Activated CD4-positive, CD25-positive, alpha-beta regulatory T cell treated with anti-CD3 and anti-CD28 coated beads, Interleukin-2, amount 50 U/mL, for 72 hours (primary cell): ENCODE results near the gene MEGF10.
A peak's percentile ranks its signal among the peaks of the same experiment; 100 is the strongest.
"Not testable (repeated sequence)": the region's sequence is repeated elsewhere in the genome, so short reads cannot be mapped to it uniquely, and the experiment has no call there.

Experiments
- DNase-seq: peaks from one replicate; pipeline ENCODE4 v3.0.0; 2021

The MEGF10 gene

DNA sequence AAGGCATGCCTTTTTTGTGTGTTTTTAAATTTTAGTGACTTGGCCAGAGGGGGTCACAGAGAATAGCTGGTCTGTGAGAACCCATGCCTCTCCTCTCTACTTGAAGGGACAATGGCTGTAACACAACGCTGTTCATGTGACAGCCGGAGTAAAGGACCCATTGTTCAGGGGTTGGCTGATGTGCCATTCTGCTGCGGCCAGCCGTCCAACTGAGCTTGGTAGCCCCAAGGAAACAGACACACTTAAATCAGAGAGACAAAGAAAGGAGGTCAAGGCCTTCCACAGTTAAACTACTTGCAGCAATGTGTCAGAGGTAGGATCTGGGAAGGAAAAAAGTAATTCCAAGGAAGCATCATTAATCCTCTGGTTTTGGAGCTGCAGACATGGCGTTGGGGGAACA is 8.1 kb downstream of the MEGF10 start:
- DNase-seq: no peak

DNA sequence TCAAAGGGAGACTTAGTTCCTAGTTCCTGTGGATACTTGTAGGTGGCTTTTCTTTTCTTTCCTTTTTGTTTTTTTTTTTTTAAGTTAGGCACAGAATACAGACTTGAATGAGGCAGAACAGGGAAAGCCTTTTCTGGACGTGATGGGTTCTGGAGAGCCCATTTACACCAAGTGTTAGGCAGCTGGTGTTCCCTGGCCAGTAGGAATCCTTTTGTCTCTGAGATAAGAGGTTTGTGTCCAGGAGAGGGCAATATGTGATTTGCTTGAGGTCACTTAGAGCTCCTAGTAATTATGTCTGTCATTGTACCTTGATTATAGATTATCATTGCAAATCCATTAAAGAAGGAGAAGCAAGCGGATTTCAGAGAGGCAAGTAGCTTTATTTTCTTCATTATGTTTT is 9.1 kb downstream of the MEGF10 start:
- DNase-seq: no peak

DNA sequence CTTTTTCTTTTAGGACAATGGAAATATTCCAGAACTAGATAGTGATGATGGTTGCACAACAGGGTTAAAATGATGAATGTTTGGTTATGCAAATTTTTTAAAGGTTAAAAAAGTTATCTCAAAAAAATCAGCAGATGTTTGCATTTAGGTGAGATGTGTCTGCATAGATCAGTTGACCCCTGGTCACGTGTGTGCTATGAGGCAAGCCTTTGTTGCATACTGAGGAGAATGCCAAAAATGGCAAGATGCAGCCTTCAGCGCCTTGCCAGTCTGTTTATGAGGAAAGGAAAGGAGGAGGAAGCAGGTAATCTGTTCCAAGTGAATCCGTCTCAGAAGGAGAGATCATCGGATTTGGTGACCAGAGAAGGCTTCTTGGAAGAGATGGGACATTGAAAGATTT is 11.9 kb downstream of the MEGF10 start:
- no peak for DNase-seq

DNA sequence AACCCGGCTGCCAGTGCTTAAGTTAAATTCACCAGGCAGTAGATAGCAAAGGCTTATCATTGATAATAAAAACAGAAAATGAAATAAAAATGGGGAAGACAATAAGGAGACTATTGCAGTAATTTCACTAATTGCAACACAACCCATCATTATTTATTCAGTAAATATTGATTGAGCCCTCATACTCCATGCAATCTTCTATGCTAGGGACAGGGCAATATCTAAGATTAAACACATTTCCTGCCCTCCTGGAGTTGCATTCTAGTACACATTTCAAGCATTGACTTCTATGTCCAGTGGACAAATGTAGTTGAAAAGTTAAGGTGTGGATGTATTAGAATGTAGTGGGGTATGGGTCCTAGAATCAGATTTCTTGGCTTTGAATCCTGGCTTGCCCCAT is 12.8 kb downstream of the MEGF10 start:
- no peak for DNase-seq

DNA sequence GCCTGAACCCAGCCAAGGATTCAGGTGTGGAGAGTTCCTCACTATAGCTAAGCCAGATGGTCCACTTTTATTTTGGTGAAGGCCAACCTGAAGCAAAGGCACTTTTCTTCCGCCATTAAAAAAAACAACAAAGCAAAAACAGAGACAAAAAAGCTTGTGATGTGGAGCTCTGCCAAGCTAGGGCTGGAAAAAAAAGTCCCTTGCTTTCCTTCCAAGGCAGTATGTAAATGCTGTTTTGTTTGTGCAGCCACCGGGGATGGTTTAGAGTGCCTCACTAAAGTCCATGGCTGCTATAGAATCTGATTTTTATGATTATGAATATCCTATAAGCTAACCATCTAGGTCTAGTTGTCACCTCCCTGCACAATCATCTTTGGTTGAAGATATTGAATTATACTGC is 14.9 kb downstream of the MEGF10 start:
- DNase-seq: no peak

DNA sequence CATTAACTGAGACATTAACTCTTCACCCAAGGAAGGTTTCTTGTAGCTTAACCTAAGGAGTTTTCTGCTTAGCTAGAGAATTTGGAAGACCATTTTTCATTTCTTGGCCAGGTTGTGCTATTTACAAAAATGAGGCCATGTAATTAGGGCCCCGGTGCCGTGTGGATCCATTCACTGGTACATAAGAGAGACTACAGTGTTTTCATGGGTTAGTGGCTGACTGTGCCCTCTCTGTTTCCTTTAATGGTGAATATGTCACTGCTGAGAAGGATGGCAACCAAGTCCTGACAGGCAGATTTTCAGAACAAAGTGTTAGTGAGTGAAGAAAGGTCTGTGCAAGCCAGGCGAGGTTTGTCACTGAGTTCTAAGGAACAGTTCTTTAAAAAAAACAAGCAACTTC is 15.4 kb downstream of the MEGF10 start:
- no peak for DNase-seq

DNA sequence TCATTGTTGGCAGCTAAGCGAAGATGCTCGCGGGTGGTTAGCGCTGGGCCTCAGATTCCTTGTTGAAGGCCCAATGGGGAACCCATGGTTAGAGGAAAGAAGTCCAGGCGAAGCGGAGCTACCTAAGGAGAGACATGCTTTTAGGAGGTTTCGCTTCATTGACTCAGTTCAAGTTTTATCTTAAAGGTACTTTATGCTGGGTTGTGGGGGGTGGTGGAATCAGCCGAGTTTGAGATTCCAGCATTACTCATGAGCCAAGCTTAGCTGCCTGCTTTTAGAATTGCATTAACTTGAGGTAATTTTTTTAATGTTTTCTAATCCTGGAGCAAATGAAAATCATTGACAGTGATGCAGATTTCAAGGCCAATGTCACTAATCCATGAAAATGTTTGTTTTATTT is 16.1 kb downstream of the MEGF10 start:
- DNase-seq: no peak

DNA sequence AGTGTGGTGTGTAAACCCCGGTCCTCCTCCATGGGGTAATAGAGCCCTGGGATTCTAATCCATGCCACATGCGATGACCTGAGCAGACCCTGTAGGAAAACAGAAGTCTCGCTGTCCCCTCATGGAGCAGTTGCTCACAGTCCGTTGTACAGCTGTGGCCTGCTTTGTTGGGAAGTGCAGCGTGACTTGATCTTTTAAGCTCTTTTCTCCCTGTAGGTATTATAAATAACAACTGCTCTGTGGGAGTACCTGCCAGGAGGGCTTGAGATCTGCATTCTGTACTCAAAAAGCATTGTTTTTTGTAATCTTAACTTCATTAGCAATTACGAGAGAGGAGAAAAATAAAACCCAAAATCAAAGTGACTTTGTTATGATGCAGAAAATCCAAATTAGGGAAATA is 17.3 kb downstream of the MEGF10 start:
- DNase-seq: no peak

DNA sequence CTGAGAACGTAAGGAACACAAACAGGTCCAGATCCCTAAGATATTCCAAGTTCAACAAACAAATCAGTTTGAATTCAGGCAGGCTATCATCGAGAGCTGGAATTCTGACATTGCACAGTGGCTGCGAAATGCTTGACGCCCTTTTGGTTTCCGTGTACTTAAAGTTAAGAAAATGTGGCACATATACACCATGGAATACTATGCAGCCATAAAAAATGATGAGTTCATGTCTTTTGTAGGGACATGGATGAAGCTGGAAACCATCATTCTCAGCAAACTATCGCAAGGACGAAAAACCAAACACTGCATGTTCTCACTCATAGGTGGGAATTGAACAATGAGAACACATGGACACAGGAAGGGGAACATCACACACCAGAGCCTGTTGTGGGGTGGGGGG is 17.7 kb downstream of the MEGF10 start:
- not testable (repeated sequence) for DNase-seq

DNA sequence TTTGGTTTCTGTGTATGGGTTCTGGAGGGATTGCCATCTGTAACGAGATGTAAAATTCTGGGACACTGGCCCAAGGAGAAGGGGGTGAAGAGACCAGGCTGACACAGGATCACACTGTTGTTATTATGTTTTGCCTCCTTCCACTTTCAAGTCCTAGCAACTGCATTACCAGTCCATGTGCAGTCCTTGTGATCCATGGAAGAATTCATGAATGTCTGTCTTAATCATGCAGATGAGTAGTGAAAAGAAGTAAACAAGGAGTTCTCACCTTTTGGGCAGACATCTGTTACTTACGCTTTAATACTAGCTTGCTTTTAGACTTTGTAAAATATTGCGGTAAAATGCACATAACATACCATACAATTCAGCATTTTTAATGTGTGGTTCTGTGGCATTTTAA is 18.3 kb downstream of the MEGF10 start:
- no peak for DNase-seq

DNA sequence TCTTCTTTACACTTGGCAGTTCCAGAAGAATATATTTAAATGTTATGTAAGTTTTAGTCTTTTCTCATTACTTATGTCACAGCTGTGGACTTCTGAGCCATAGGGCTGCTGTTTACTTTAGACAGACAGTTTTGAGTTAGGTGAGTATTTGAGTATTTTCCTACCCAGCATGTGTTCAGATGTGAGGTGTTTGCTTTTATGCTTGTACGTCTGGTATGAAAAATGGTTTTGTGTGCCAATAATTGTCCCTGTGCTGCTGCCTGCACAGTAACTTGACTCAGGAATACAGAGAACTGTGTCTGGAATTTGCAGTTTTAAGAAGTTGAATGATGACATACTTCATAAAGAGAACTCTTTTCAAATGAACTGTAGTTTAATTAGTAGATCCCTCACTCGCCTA is 20.8 kb downstream of the MEGF10 start:
- DNase-seq: no peak

DNA sequence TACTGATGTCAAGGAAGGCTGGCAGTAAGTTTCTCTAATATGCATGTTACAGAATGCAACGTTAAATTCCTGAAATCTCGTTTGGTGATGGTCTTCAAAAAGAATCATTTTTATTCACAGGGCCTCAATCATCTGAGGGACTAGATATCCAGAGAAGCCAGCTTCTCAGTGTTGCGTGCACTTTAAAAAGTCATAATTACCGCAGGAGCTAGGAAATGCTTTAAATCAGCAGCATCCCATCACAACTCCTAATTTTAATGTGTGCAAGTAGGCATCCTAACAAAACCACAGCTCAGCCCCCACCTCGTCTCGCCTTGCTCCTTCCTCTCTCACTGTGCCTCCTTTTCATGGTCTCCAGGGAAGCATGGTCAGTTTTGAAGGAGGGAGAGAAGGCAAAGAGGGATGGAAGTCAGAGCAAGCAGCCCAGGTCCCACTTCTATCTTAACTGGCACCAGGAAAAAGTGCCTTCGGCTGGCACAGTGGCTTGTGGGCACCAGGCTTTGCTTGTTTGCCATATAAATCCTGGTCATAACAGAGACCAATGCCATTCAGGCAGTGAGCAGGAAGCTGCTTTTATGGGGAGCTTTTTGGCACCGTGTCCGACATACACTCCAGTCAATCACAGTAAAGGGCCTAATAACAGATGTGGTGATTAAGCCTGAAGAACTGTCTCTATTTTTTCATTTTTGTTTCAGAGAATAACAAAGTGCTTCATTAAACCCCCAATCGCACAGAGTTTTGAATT is 21.4 kb downstream of the MEGF10 start:
- no peak for DNase-seq

DNA sequence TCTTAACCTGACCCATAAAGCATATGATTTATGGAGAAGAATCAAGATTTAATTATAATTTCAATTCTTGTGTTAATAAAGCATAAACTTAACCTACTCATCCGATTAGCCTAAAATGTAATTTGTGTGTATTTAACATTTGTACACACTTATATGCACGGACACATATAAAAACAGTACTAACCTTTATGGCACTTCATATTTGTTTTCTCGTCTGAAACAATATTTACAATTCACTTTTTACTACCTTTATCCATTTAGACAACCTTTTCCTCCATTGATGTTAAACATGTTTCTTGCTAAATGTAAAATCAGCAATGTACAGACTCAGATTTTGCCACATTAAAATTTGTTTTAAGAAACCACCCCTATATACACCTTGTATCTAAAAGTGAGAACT is 22.8 kb downstream of the MEGF10 start:
- no peak for DNase-seq

DNA sequence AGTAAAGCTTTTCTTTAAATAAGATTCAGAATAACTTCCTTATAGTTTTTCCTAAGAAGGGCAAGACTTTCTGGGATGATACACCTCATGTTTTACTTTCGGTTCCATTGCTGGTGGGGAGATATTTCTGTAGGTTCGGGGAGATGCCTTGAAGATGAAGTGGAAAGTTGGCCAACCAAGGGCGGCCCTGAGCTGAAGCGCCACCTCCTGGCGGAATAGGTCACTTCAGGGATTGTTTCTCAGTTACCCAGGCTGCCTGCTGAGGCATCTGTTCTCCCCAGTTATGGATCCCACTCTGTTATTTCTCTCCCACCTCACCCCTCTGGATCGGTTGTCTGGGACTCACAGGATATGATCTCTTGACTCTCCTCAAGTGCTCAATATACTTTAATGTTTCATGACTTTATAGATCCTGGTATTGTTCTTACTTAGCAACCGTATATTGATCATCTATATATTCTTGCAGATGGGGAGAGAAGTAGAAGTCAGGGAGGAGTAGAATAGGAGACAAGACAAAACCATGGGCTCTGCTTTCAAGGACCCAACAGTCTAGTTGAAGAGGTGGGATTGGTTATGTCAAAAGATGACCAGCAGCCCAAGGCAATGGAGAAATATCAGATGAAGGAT is 23.4 kb downstream of the MEGF10 start:
- peak; percentile 72 for DNase-seq

DNA sequence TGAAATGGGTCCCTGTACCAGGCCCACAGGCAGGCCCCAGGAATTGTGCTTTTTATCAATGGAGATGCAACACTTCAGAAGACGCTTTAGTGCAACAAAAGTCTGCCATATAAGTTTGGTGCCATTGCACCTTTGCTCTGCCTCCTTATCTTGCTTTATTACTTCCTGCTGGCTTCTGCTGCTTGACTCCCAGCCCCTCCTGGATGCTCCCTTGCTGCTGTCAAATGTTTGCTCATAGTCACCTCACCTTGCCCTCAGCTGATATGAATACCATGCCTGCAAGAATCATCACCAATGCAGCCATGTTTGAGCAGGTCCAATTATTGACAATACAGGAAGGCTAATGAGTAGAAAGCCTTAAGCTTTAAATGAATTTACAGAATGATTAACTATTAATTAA is 25.4 kb downstream of the MEGF10 start:
- DNase-seq: no peak

DNA sequence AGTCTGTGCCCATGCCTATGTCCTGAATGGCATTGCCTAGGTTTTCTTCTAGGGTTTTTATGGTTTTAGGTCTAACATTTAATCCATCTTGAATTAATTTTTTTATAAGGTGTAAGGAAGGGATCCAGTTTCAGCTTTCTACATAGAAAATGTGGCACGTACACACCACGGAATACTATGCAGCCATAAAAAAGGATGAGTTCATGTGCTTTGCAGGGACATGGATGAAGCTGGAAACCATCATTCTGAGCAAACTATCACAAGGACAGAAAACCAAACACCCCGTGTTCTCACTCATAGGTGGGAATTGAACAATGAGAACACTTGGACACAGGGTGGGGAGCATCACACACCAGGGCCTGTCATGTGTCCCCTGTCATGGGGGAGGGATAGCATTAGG is 26.8 kb downstream of the MEGF10 start:
- not testable (repeated sequence) for DNase-seq

DNA sequence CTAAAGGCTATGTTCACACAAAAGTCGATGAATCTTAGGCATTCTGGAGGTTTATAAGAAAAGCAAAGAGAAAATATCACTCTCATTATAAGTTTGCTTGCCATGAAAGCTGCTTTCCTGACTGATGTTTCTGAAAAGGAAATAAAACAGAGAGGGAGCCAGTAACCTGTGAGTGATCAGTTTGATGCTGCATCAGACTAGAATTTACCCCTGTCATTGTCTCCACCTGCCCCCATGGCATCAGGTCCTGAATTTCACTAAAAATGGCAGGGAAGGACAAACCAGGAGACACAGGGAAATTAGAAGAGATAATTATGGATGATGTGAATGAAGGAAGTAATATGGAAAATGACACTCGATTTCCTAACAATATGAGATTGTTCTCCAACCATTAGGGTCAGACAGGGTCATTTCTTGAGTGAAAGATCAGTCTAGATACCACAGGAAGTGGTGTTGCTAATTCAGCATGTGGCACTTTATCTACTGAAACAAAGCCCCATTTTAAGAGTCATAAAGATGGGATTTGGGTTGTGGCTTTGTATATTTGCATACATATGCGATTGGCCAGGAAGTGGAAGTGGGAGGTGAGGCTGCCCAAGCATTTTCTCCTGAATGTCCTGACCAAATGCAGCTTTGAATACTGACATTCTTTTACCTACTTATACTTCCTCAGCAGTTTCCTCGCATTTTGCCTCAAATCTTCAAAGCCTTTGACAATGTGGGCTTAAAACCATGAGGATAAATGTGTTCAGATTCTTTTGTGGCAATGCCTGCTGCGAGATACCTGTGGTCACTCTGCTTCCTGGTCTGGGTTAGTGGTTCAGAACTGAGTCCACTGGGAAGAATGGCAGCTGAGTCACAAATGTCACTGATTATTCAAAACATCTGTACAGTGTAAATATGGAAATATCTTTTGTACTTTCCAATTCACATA is 29.7 kb downstream of the MEGF10 start:
- DNase-seq: no peak

DNA sequence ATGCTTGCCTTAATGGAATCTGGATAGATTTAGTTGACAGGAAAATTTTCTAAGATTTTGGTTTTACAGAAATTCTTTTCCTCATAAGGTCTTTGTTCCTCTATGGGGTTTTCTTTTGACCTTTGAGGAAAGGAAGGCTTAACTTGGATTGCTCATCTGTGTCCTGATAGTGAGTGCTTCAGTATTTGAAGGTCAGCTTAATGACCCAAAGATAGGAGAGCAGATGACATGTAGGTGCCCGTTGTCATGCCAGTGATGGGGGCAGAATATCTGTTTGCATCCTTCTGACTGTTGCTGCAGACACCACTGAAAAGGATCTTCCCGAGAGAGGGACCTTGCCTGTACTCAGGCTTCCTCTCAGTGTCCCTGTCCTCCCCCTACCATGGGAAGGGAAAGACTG is 30.9 kb downstream of the MEGF10 start:
- DNase-seq: no peak

DNA sequence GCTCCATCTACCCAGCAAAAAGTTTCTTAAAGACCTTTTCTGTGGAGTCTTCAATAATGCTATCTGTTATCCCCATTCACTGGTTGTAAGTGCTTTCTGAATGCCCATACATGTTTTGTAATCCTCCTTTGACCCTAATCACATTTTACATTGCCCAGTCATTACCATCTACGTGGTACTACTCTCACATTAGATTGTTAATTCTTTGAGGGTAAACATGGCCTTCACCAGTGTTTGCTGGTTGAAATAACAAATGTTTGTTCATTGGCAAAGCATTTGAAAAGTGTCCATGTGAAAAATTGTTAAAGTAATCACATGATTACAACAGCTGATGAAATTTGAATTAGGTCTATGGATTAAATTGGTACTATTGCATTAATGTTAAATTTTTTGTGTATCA is 31.8 kb downstream of the MEGF10 start:
- DNase-seq: no peak

DNA sequence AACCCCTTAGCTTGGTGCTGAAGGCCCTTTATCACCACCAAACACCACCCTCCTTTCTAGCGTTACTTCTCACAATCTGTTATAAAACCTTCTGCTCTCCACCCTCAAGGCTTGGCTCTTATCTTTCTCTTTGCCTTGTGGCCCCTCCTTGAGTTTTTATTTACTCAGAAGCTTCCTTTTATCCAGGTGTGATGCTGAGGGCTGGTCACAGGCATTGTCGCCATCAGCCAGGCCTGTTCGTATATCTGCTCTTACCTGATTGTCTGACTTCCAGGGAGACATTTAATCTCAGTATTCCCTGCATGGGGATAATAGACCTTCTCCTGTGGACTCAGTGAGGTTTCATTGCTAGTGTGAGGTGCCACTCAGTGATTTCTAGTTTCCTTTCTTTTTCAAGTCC is 34.2 kb downstream of the MEGF10 start:
- DNase-seq: no peak

DNA sequence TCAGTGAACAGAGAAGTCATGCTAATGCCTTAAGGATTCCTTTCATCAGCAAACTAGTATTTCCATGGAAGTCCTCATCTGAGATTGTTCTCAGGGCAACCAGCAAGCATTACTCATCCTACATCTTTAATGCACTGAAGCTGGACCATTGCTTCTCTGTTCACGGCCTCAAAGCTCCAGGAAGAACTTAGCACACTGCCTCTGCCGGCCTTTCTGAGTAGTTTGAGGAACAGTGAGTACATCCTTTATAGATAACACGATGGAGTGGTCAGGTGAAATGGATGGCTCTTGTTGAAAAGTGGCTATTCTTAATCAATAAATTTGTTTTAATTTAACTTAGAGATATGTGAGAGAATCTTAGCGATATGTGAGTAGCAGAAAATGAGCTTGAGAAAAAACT is 35.8 kb downstream of the MEGF10 start:
- DNase-seq: no peak

DNA sequence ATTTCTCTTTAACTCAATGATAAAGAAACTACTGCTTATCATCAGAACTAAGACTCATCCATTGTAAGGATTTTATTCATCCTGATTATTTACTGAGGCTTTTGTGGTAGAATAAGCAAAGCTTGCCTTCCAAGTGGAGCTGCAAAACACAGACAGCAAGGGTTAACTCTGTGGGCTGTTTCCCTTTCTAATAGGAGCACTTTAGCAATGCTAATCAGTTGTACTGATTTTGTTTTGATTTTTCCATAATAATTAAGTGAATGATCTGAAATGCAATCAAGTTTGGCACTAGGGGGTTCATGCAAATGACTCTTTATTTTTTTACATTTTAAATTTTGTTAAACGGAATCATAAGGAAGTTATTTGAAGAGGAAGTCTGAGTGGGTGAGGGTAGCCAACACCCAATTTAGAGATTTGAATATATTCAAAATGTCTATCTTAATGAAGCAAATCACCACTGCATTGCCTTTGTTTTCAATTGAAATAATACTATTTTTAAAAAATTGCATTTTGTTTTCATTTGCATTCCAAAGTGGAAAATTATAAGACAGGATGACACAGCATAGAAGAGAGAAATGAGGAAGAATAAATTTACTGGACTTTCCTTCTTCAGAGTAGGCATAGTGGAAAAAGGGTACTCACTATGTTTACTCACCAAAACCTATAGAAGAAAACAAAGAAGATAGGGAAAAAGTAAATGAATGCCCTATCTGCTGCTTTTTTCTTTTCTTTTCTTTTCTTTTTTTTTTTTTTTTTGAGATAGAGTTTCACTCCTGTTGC is 36.6 kb downstream of the MEGF10 start:
- DNase-seq: no peak

DNA sequence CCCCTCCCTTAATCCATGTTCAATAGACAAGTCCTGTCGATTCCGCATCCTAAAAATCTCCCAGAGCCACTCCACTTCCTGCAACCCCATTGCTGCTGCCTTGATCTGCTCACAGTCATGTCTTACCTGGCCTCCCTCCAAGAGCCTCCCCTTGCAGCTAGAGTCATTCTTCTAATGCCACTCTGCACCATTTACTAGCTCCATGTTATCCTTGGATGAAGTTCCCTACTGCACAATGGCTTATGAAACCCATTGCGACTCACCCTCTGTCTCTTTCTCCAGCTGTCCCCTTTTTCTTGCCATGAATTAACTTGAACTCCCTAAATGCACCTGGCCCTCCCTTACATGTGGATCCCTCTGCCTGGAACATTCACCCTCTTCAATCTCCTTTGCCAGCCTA is 39.5 kb downstream of the MEGF10 start:
- no peak for DNase-seq
